Panc1 (cell line): Measurements from ENCODE around the gene ZNF165. TPM values are rescaled to one million over a fixed set of nuclear protein-coding genes. Genes with fewer than 3 reads are reported as not detected.

Source experiments
- ATAC-seq: fragments of 200-7000 bp; cut with Tn5 transposase; 2 replicates; pipeline ENCODE4 v1.9.1; 2020; ENCODE audit warnings: mild to moderate bottlenecking, moderate library complexity
- BruUV-seq: library from RNA; stranded (reverse); fragments of 400-500 nt; replicated peaks from 2 replicates; lab custom pipeline; 2021; lab: Mats Ljungman, UMichigan
- CTCF ChIA-PET: fragments of 300-600 bp; sonication (Branson Sonifier 250); formaldehyde crosslinking; loops from one replicate; lab custom pipeline; 2022; ENCODE audit warnings: antibody characterized with exemption; lab: Charles Lee
- POLR2A ChIA-PET: fragments of 300-600 bp; sonication (Branson Sonifier 250); formaldehyde crosslinking; loops from one replicate; lab custom pipeline; 2022; ENCODE audit warnings: antibody characterized with exemption; lab: Charles Lee
- DNase-seq: peaks from one replicate; pipeline ENCODE4 v3.0.0-alpha.2; 2010; ENCODE audit warnings: low read depth, low spot score
- H3K27ac ChIP-seq: 2 replicates; pipeline ENCODE4 v1.5.1; 2011; ENCODE audit warnings: mild to moderate bottlenecking, low read length, inconsistent platforms
- H3K27me3 ChIP-seq: fragments of 200-500 bp; sonication (Bioruptor generic); 2 replicates; pipeline ENCODE4 v1.6.0; 2014; ENCODE audit warnings: low read length, inconsistent platforms; ENCODE audit not compliant: control insufficient read depth, insufficient read depth
- H3K36me3 ChIP-seq: fragments of 200-500 bp; sonication (Bioruptor generic); 2 replicates; pipeline ENCODE4 v1.5.1; 2014; ENCODE audit warnings: inconsistent platforms, mild to moderate bottlenecking, low read length, moderate library complexity; ENCODE audit not compliant: control insufficient read depth, insufficient read depth
- H3K4me1 ChIP-seq: 2 replicates; pipeline ENCODE4 v1.5.1; 2011; ENCODE audit warnings: inconsistent platforms, mild to moderate bottlenecking, low read length, moderate library complexity; ENCODE audit not compliant: control insufficient read depth, insufficient read depth
- H3K4me3 ChIP-seq, 2 experiments: 2 replicates each; pipeline ENCODE4 v1.5.1; 2011 to 2012; ENCODE audit warnings: low read depth in 2 of 2, low read length in 2 of 2, mild to moderate bottlenecking in 2 of 2, inconsistent platforms in 1 of 2, moderate library complexity in 1 of 2
- H3K9me3 ChIP-seq: fragments of 200-500 bp; sonication (Bioruptor generic); 2 replicates; pipeline ENCODE4 v1.5.1; 2014; ENCODE audit warnings: low read depth, mild to moderate bottlenecking, inconsistent platforms, low read length, moderate library complexity; ENCODE audit not compliant: control insufficient read depth, insufficient read depth
- CTCF ChIP-seq: fragments of 450-650 bp; IDR thresholded peaks from 2 replicates; pipeline ENCODE4 v1.5.1; 2017; ENCODE audit warnings: mild to moderate bottlenecking
- POLR2AphosphoS5 ChIP-seq: IDR thresholded peaks from 2 replicates; pipeline ENCODE4 v1.6.1; 2012; ENCODE audit warnings: mild to moderate bottlenecking, low read depth, low read length, moderate library complexity
- REST ChIP-seq, 2 experiments: IDR thresholded peaks; 2 replicates each; pipeline ENCODE4 v1.6.1; 2011 to 2012; ENCODE audit warnings: low read depth in 2 of 2, control low read depth in 1 of 2, low read length in 1 of 2, mild to moderate bottlenecking in 1 of 2, moderate library complexity in 1 of 2; ENCODE audit not compliant: insufficient read depth in 1 of 2
- SIN3A ChIP-seq: IDR thresholded peaks from 2 replicates; pipeline ENCODE4 v1.6.1; 2012; ENCODE audit warnings: low read depth, mild to moderate bottlenecking, low read length, moderate library complexity, borderline replicate concordance; ENCODE audit not compliant: insufficient read depth
- TCF7L2 ChIP-seq: IDR thresholded peaks from 2 replicates; pipeline ENCODE4 v1.6.1; 2011; ENCODE audit warnings: mild to moderate bottlenecking, low read depth, low read length, inconsistent platforms
- in situ Hi-C: cut with HindIII; loops from 2 replicates; pipeline ENCODE4 v1.10.0; 2016; ENCODE audit warnings: low sequenced_read_pairs, low pct_unique_long_range_greater_than_20kb
- intact Hi-C: fragments of 100-400 bp; cut with micrococcal nuclease; formaldehyde crosslinking; loops from one replicate; pipeline ENCODE4 v1.10.0; 2022; ENCODE audit not compliant: unreplicated experiment
- total RNA-seq: library from RNA; stranded (reverse); gene quantifications from one replicate; pipeline ENCODE4 v1.2.1, GENCODE V29; 2021; ENCODE audit not compliant: unreplicated experiment

Gene ZNF165
- total RNA-seq, 1 experiment from 2014 or later, result 4.2 TPM

GRCh38 chr6:28124350-28124970 lies 44.1 kb downstream of the ZNF165 start, which contains the start of gene ZSCAN16:
TSS of gene ZSCAN16 (plus strand) at chr6:28124609. CDS start at chr6:28125444, 835 bp downstream.
- H3K4me3 ChIP-seq, result peak within 1 kb of the TSS; percentile 70 to 87
- intact Hi-C loops, result no loop called here
- peaks cover 32% of the 10 kb centered on the region for H3K36me3 ChIP-seq
- BruUV-seq, result no TSS peak
- no peaks in the 10 kb centered on the region for H3K27me3 ChIP-seq
- CTCF ChIA-PET, result no interaction called here
- DNase-seq (peak; percentile 50), ATAC-seq (peak; percentile 99)
- H3K4me1 ChIP-seq, result peaks cover 15% of the 10 kb centered on the region; the same call in 1 of the 2 replicates
- TF ChIP-seq SIN3A, result peak; percentile 85
- TF ChIP-seq CTCF, result no peak
- TF ChIP-seq POLR2AphosphoS5, result peak; percentile 86
- peak within 1 kb of the TSS; percentile 81 for H3K27ac ChIP-seq
- H3K9me3 ChIP-seq, result no peaks in the 10 kb centered on the region
- in situ Hi-C loops, result no loop called here
- POLR2A ChIA-PET, result interaction anchor here (0.6 kb wide), 1 partner anchor 214 kb away, joined by 4 read pairs; no protein-coding TSS in a partner anchor

- POLR2A ChIA-PET, result no interaction called here
- DNase-seq (no peak), ATAC-seq (peak; percentile 46)
- intact Hi-C loops, result no loop called here
- Histone ChIP-seq H3K36me3 (peaks cover 36% of the 10 kb centered on the region), H3K4me1 (peaks cover 15% of the 10 kb centered on the region; the same call in 1 of the 2 replicates), H3K27ac (peak overlapping the region; percentile 81), H3K4me3 (peak overlapping the region; percentile 70 to 87), H3K27me3 (no peaks in the 10 kb centered on the region), H3K9me3 (no peaks in the 10 kb centered on the region)
- BruUV-seq, result TSS peak; percentile 59
- CTCF ChIA-PET, result no interaction called here
- TF ChIP-seq SIN3A, result no peak
- no peak for TF ChIP-seq POLR2AphosphoS5
- no peak for TF ChIP-seq CTCF
- no peak for TF ChIP-seq REST (IDR thresholded peaks at IDR 0.05; ENCODE audit: insufficient read depth in 1 of 2, low read depth in 2 of 2, low read length in 1 of 2)
- TF ChIP-seq TCF7L2, result no peak
- in situ Hi-C loops, result no loop called here
Observed at GRCh38 chr6:28124971-28125353, 44.6 kb downstream of the ZNF165 start.
